T-helper 1 cell treated with Interleukin-12 subunit alpha and Interleukin-12 subunit beta and Interleukin-4 antibody, amounts not matched to agents 30 ng/mL and 1 ng/mL, for 36 hours (primary cell): Measurements from ENCODE around the gene MAPRE3. TPM values are rescaled to one million over a fixed set of nuclear protein-coding genes. Genes with fewer than 3 reads are reported as not detected.

Source experiments
- intact Hi-C: fragments of 100-400 bp; cut with micrococcal nuclease; formaldehyde crosslinking; loops from one replicate; pipeline ENCODE4 v1.15.1; 2024
- total RNA-seq: library from RNA; stranded (reverse); gene quantifications from 2 replicates; pipeline ENCODE4 v1.2.3, GENCODE V29; 2022

Gene MAPRE3
- total RNA-seq, 1 donor from 2014 or later = 3.4 TPM

GRCh38 chr2:27038631-27039339 lies 68.3 kb downstream of the MAPRE3 start:
- intact Hi-C loops = no loop called here

DNA sequence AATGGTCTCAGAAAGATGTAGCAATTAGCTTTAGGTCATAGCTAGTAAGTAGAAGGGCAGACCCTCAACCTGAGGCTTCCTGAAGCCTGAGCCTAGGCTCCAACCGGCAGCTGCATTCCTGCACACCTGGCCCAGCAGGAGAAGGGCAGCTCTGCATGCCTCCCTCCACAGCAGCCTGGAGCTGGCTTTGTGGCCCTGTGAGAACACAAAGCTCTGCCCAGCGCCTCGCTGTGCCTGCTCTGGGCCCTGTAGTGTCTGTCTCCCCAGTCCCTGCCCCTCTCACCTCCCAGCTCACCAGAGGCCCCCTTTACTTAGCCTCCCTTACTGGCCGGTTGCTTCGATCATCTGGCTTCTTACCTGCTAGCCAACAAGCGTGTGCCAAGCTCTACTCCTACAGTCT lies 69.0 kb downstream of the MAPRE3 start:
- intact Hi-C loops = no loop called here

GRCh38 chr2:27039871-27040270 lies 69.4 kb downstream of the MAPRE3 start:
- intact Hi-C loops = no loop called here

GRCh38 chr2:27040282-27040681 lies 69.8 kb downstream of the MAPRE3 start:
- intact Hi-C loops = no loop called here

GRCh38 chr2:27041752-27042151 lies 71.3 kb downstream of the MAPRE3 start:
- intact Hi-C loops = no loop called here

GRCh38 chr2:27042159-27042661 lies 71.8 kb downstream of the MAPRE3 start:
- intact Hi-C loops = no loop called here

DNA sequence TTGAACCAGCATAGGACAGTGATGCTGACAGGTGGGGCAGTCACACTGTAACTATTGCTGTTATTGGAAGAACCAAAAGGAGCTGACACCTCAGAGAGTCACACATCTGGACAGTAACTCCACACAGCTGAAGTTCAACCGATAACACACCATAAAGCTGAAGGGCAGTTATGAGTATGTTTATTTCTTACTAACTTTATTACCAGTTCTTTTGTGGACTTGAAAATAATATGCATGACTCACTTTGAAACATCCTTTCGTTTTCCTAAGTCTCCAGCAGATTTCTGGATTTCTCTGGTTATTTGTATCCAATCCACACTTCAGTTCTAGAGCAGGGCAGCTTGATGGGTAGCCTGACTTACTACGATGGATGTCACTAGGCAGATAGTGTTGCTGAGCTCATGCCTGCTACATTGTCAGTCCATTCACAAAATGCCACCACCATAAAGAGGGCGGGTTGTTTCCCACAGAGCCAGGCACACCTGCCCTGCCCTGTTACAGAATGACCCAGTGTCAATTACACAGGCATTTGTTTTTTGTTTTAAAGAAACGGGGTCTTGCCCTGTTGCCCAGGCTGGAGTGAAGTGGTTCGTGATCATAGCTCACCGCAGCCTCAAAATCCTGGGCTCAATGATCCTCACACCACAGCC lies 72.7 kb downstream of the MAPRE3 start:
- intact Hi-C loops = no loop called here

DNA sequence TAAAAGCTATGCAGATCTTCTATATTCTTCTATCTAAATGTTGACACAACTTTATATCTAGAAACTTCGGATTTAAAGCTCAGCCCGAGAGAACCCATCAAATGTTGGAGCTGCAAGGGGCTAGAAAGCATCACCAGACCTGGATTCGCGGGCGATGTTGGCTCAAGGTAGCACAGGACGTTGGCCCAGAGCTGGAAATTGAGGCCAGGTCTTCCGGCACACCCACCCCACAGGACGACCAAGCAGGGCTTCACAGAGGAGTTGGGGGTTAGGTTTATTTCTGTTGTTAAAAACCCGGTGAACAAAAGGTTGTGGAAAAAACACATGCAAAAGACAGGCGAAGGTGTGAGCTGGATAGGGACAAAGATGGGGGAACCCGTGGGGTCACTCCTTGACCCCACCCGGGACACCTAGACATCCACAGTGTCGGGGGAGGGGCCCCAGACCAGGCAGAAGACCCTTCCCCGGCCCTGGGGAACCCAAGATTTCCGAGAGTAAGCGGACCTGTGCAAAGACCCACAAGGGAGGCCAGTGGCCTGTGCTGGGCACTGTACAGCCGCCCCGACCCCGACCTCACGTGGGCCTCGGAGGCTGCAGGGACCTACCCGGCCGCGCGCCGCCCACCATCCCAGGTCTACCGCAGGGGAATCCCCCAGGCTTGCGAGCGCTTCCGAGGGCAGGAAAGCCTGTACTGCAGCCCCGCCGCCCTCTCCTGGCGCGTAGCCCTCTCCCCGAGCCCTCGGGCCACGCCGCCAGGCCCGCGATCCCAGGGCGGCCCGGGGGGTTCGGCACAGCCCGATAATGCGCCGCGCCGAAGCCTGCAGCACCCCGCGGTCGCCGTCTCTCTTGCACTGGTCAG lies 79.2 kb downstream of the MAPRE3 start:
- intact Hi-C loops = loop anchor here (1.0 to 10.0 kb wide), 10 partner anchors 17 to 1343 kb away; partner anchors contain the start of genes CENPA, EIF2B4, FOSL2 and HADHA

DNA sequence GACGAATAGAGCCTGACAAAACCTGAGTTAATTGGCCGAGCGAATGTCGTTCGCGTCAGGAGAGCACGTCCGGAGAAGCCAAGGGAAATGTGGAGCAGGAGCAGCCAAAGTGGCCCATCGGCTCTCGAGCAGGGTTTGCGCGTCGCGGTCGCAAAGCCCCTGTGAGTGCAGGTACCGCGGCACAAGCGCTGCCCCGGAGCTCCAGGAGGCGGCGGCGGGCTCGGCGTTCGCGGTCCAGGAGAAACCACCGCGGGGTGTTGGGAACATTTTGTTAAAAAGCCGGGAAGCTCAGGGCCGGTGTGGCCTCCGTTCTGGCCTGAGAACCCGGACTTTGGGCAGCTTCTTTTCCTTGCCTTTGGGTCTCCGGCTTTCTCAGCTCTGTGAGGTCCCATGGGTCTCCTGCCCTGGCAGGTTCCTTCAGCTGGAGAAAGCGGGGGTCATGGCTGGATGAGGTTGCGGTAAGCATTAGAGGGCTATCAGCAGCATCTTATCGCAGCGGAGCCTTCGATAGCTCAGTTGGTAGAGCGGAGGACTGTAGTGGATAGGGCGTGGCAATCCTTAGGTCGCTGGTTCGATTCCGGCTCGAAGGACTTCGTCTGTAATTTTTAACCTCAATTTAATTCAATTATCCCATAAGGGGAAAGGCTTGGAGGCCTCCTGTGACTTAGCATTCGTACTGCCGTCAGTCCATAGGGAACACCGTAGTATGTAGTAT lies 80.0 kb downstream of the MAPRE3 start:
- intact Hi-C loops = loop anchor here (1.0 to 10.0 kb wide), 10 partner anchors 18 to 1342 kb away; partner anchors contain the start of genes CENPA, EIF2B4, FOSL2 and HADHA

GRCh38 chr2:27050996-27051901 lies 80.8 kb downstream of the MAPRE3 start, which contains the start of gene AGBL5:
Gene AGBL5 (plus strand): TSS chr2:27051668. CDS start chr2:27052959, 1,291 bp downstream.
- intact Hi-C loops = loop anchor here (1.0 to 10.0 kb wide), 17 partner anchors 19 to 1342 kb away; partner anchors contain the start of genes CAD, CENPA, EIF2B4 and FOSL2

- intact Hi-C loops = loop anchor here (1.0 to 10.0 kb wide), 11 partner anchors 29 to 1341 kb away; partner anchors contain the start of genes CAD, CENPA, FOSL2 and GTF3C2
Measured at GRCh38 chr2:27051902-27052645, 81.6 kb downstream of the MAPRE3 start.

GRCh38 chr2:27053321-27053720 lies 82.9 kb downstream of the MAPRE3 start:
- intact Hi-C loops = loop anchor here (5.0 to 10.0 kb wide), 2 partner anchors 266 to 809 kb away; partner anchors contain the start of genes CENPA, HADHA and HADHB

DNA sequence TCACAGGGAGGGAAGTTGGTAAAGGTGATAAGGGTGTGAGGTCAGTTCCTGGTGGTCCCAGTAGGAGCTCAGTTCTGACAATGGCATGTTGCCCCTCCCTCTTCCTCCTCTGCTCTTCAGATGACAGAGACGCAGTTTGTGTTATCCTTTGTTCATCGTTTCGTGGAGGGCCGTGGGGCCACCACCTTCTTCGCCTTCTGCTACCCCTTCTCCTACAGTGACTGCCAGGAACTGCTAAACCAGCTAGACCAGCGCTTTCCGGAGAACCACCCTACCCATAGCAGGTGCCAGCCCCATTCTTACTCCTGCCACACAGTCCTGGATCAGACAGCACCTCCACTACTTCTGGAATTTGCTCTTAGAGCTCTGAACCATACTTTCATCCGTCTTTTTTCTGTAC lies 83.3 kb downstream of the MAPRE3 start:
- intact Hi-C loops = loop anchor here (5.0 to 10.0 kb wide), 2 partner anchors 266 to 809 kb away; partner anchors contain the start of genes CENPA, HADHA and HADHB

DNA sequence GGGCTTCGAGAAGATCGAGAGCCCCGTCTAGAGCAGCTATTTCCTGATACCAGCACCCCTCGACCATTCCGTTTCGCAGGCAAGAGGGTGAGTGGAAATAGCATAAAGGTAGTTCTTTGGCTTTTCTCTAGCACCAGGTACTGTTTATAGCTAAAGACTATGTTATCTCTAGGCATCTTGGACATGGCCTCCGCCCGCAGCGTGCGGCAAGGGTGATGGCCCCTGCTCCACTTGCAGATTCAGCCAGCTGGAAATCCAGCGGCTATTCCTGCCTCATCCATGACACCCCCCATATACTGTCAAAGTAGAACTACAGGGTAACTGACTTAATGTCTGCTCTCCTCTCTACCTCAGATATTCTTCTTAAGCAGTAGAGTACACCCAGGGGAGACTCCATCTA lies 84.3 kb downstream of the MAPRE3 start:
- intact Hi-C loops = loop anchor here (5.0 to 10.0 kb wide), 2 partner anchors 267 to 810 kb away; partner anchors contain the start of genes CENPA, HADHA and HADHB

DNA sequence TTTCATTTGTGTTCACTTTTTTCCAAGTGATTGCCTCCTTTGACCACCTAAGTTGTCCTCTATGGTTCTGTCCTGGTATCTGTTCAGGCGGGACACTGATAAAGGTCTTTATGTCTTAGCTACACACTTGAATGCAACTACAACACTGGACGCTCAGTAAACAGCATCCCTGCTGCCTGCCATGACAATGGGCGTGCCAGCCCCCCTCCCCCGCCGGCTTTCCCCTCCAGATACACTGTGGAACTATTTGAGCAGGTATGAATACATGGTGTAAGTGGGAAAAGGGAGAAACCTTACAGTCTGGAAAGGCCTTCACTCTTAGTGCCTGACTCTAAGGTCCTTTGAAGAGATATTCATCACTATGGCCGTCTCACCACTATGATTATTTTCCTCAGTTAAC lies 86.7 kb downstream of the MAPRE3 start:
- intact Hi-C loops = loop anchor here (10.0 kb wide), 1 partner anchor 812 kb away; the partner anchor contains the start of genes HADHA and HADHB

DNA sequence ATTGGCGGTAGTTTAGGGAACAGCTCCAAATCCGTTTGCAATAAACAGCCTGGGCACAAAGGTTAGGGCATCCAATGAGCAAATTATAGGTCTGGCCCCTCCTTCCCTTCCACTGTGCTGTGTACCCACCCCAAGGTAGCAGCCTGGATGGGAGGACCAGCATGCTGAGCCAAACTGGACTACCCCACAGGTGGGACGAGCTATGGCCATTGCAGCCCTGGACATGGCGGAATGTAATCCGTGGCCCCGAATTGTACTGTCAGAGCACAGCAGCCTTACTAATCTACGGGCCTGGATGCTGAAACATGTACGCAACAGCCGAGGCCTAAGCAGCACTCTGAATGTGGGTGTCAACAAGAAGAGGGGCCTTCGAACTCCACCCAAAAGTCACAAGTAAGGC lies 87.8 kb downstream of the MAPRE3 start:
- intact Hi-C loops = loop anchor here (10.0 kb wide), 1 partner anchor 813 kb away; the partner anchor contains the start of genes HADHA and HADHB

GRCh38 chr2:27059141-27059820 lies 88.8 kb downstream of the MAPRE3 start:
- intact Hi-C loops = loop anchor here (10.0 kb wide), 1 partner anchor 814 kb away; the partner anchor contains the start of genes HADHA and HADHB

DNA sequence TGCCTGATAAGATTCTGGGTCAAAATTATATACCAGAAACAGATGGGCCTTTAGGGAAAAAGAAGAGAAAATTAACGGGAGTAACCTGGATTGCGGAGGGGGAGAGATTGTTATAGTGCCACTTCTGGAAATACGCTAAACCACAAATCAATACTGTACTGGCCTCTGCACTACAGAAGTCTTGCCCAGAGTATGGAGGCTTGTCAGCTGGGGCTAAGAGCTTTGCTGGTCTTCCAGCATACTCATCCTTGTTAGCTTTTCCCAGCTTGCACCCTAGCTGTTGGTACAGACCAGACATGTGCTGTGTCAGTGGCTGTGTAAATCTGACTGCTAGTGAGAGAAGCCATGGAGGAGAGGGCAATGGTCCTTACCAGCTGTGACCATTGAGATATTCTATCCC lies 89.9 kb downstream of the MAPRE3 start:
- intact Hi-C loops = no loop called here
